Fibroblast of mammary gland (primary cell): Measurements from ENCODE around the gene STRA6.

Experiments used
- DNase-seq: peaks from one replicate; pipeline ENCODE4 v3.0.0-alpha.2; 2010; ENCODE audit warnings: low read depth
- H3K4me3 ChIP-seq: 2 replicates; pipeline ENCODE4 v1.5.1; 2011; ENCODE audit warnings: low read depth, mild to moderate bottlenecking, low read length, moderate library complexity; ENCODE audit not compliant: control insufficient read depth
- TF ChIP-seq, protein P1 (sequence below): conservative IDR thresholded peaks from 2 replicates; pipeline ENCODE4 v1.5.1; 2011; ENCODE audit warnings: low read depth, low read length, inconsistent platforms; ENCODE audit not compliant: control insufficient read depth, insufficient read depth

The STRA6 gene

DNA sequence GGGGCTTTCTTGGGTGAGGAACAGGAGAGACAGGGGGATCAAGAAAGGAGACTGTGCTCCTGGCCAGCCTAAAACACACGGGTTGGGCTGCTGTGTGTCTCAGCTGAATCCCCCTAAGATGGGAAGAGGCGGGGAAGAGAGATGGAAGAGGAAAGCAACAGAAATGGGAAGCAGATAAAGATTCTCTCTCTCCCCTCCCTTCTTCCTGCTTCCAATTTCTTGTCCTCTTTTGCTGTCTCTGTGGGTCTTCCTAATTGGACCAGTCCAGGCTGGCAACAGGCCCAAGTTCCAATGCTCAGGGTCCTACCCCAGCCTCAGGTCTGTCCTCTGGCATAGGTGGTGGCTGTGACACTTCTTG is 65.1 kb downstream of the STRA6 start:
- H3K4me3 ChIP-seq, result no peak overlapping the region
- no peak for DNase-seq
- TF ChIP-seq, protein P1, sequence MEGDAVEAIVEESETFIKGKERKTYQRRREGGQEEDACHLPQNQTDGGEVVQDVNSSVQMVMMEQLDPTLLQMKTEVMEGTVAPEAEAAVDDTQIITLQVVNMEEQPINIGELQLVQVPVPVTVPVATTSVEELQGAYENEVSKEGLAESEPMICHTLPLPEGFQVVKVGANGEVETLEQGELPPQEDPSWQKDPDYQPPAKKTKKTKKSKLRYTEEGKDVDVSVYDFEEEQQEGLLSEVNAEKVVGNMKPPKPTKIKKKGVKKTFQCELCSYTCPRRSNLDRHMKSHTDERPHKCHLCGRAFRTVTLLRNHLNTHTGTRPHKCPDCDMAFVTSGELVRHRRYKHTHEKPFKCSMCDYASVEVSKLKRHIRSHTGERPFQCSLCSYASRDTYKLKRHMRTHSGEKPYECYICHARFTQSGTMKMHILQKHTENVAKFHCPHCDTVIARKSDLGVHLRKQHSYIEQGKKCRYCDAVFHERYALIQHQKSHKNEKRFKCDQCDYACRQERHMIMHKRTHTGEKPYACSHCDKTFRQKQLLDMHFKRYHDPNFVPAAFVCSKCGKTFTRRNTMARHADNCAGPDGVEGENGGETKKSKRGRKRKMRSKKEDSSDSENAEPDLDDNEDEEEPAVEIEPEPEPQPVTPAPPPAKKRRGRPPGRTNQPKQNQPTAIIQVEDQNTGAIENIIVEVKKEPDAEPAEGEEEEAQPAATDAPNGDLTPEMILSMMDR, result no peak

DNA sequence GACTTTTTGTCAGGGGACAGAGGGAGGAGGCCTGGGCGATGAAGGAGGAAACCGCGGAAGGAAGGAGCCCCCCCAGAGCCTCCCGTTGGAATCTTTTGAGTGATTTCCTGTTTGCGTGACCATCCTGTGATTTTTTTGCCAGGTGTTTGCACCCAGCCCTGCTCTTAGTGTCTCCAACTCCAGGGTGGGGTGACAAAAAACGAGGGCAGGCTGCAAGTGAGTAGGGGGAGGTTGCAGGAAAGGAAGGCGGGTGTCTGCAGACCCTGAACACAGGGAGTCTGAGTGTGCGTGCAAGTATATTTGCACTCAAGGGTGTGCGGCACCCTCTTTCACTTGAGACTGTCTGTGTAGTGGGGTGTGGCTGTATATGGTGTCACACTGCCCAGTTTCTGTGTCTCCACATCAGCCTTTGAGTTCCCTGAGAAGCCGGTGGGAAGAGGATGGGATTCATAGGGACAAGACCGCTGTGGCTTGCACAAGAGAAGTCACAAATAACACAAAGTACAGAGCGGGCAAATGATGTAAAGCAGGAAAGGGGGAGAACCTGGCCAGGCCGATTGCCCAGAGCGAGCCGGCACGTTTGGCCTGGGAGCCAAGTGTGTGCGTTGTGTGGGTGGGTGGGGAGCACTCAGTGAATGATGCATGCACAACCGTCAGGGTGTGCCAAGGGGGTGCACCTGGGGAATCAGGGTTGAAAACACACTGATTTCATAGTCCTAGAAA is 65.6 kb downstream of the STRA6 start:
- DNase-seq, result no peak
- TF ChIP-seq, protein P1, result no peak
- H3K4me3 ChIP-seq, result no peak overlapping the region

DNA sequence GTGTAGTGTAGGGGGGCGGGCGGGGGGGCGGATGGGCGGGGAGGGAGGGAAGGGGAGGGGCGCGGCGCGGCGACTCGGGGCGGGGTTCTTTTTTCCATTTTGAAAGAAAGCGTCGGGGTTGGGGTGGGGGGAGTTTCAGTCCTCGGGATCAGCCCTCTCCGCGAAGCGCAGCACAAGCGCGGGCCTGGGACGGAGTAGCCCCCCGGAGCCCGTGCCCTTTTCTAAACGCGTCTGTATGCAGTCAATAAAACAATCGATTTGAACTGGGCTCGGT is 66.1 kb downstream of the STRA6 start:
- TF ChIP-seq, protein P1, result no peak
- H3K4me3 ChIP-seq, result peak overlapping the region; percentile 34
- no peak for DNase-seq

DNA sequence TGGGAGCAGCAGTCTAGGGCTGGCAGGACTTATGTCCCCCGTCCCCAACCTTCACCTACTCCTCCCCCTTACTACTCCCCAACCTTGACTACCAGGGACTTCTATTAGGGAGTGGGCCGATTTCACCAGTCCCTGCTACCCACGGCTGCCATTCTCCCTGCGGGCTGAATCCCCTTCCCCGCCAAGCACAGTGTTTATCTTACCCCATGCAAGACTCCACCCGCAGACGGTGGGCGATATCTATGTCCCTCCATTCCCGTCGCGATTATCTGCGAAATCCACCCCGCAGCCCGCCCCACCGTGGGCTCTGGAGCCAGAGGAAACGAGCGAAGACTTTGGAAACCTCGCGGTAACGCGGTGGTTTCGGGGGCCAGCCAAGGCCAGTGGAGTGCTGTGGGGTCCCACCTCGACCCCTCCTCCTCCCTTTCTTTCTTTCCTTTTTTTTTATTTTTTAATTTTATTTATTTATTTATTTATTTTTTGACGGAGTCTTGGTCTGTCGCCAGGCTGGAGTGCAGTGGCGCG is 67.5 kb downstream of the STRA6 start:
- no peak for DNase-seq
- TF ChIP-seq, protein P1, result no peak
- H3K4me3 ChIP-seq, result no peak overlapping the region

DNA sequence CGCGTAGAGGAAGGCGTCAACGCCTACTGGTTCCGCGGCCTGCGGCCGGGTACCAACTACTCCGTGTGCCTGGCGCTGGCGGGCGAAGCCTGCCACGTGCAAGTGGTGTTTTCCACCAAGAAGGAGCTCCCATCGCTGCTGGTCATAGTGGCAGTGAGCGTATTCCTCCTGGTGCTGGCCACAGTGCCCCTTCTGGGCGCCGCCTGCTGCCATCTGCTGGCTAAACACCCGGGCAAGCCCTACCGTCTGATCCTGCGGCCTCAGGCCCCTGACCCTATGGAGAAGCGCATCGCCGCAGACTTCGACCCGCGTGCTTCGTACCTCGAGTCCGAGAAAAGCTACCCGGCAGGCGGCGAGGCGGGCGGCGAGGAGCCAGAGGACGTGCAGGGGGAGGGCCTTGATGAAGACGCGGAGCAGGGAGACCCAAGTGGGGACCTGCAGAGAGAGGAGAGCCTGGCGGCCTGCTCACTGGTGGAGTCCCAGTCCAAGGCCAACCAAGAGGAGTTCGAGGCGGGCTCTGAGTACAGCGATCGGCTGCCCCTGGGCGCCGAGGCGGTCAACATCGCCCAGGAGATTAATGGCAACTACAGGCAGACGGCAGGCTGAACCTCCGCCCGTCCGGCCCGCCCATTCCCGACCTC is 68.1 kb downstream of the STRA6 start:
- no peak for DNase-seq
- H3K4me3 ChIP-seq, result no peak overlapping the region
- TF ChIP-seq, protein P1, result peak; percentile 19

DNA sequence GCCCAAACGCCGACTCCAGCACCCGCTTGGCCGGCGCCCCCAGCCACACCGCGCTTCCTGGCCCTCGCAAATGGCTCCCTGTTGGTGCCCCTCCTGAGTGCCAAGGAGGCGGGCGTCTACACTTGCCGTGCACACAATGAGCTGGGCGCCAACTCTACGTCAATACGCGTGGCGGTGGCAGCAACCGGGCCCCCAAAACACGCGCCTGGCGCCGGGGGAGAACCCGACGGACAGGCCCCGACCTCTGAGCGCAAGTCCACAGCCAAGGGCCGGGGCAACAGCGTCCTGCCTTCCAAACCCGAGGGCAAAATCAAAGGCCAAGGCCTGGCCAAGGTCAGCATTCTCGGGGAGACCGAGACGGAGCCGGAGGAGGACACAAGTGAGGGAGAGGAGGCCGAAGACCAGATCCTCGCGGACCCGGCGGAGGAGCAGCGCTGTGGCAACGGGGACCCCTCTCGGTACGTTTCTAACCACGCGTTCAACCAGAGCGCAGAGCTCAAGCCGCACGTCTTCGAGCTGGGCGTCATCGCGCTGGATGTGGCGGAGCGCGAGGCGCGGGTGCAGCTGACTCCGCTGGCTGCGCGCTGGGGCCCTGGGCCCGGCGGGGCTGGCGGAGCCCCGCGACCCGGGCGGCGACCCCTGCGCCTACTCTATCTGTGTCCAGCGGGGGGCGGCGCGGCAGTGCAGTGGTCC is 68.7 kb downstream of the STRA6 start:
- DNase-seq, result no peak
- TF ChIP-seq, protein P1, result no peak
- H3K4me3 ChIP-seq, result no peak overlapping the region
